AG09309 (cell line): ENCODE results near the gene KRT16.
"Not testable (repeated sequence)": the region's sequence is repeated elsewhere in the genome, so short reads cannot be mapped to it uniquely, and the experiment has no call there.

Source experiments
- DNase-seq: peaks from one replicate; pipeline ENCODE4 v3.0.0-alpha.2; 2010; ENCODE audit warnings: low read depth
- H3K4me3 ChIP-seq: 2 replicates; pipeline ENCODE4 v1.5.1; 2011; ENCODE audit warnings: mild to moderate bottlenecking, low read depth, low read length, moderate library complexity; ENCODE audit not compliant: control insufficient read depth
- TF ChIP-seq, protein P1 (sequence below): IDR thresholded peaks from 2 replicates; pipeline ENCODE4 v1.5.1; 2011; ENCODE audit warnings: mild to moderate bottlenecking, low read depth, low read length, inconsistent platforms; ENCODE audit not compliant: insufficient read depth, control insufficient read depth; ENCODE audit errors: missing control alignments

The KRT16 gene

DNA sequence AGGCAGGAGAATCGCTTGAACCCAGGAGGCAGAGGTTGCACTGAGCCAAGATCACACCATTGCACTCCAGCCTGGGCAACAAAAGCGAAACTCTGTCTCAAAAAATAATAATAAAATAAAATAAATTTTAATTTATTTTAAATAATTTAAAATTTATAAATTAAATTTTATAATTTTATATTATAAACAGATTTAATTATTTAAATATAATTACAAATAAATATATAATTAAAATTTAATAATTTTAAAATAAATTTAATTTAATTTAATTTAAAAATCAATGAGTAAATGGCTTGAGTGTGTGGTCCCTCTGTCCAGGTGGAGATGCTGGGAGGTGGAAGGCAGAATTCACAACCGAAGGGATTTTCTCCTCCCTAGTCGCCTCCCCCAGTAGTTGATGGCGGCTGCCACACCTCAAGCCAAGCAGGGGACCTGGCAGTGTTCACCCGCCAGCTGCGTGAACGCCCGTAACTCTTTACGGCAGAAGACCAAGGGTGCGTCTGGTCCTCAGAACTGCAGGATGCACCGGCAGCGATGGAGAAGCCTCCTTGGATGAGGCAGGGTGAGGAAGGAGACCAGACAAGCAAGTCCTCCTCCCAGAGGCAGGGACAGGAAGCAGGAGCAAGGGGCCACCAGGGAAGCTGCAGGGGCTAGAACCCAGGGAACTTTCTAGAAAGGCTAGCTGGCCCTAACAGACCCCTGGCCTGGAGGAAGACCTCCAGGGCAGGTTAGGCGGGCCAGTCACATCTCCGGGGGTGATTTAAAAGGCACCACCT lies 34.7 kb upstream of the KRT16 start:
- TF ChIP-seq, protein P1, sequence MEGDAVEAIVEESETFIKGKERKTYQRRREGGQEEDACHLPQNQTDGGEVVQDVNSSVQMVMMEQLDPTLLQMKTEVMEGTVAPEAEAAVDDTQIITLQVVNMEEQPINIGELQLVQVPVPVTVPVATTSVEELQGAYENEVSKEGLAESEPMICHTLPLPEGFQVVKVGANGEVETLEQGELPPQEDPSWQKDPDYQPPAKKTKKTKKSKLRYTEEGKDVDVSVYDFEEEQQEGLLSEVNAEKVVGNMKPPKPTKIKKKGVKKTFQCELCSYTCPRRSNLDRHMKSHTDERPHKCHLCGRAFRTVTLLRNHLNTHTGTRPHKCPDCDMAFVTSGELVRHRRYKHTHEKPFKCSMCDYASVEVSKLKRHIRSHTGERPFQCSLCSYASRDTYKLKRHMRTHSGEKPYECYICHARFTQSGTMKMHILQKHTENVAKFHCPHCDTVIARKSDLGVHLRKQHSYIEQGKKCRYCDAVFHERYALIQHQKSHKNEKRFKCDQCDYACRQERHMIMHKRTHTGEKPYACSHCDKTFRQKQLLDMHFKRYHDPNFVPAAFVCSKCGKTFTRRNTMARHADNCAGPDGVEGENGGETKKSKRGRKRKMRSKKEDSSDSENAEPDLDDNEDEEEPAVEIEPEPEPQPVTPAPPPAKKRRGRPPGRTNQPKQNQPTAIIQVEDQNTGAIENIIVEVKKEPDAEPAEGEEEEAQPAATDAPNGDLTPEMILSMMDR = no peak
- no peak overlapping the region for H3K4me3 ChIP-seq
- no peak for DNase-seq

DNA sequence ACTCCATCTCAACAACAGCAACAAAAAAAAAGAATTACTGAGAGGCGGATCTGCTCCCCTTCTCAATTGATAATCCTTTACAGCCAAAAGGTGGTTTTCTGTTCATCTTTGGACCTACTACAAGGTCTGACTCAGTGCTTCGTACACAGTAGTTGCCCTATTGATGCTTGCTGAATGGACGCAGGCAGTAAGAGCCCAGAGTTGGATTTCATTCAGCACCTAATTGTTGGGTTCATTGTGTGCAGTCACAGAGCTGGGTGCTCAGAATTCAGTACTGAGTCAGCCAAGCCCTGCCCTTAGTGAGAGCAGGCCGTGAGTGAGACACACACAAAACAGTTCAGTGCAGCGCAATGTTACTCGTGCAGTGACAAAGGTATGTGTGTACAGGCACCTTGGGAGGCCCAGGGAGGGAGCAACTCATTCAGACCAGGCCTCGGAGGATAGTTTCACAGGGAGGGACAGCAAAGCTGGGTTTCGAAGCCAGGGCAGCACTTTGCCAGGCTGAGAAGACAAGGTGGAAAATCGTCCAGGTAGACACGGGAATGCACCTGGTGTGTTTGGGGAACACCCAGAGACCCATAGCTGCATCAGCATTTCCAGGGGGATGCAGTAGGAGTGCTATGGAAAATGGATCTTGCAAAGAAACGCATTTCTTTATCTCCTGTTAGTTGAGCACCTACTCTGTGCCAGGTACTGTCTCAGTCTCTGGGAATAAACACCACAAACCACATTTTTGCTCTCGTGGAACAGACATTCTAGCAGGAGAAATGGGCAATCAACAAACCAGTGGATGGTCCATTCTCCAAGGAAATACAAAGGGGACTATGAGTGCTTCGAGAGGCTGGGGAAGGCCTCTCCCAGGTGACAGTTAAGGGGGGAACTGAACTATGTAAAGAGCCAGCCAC lies 29.9 kb upstream of the KRT16 start:
- TF ChIP-seq, protein P1 = no peak
- no peak overlapping the region for H3K4me3 ChIP-seq
- no peak for DNase-seq

GRCh38 chr17:41640596-41640995 lies 28.0 kb upstream of the KRT16 start:
- H3K4me3 ChIP-seq, DNase-seq: not testable (repeated sequence)

GRCh38 chr17:41639492-41640473 lies 27.2 kb upstream of the KRT16 start:
- H3K4me3 ChIP-seq = no peak overlapping the region
- DNase-seq = no peak
- TF ChIP-seq, protein P1 = no peak

DNA sequence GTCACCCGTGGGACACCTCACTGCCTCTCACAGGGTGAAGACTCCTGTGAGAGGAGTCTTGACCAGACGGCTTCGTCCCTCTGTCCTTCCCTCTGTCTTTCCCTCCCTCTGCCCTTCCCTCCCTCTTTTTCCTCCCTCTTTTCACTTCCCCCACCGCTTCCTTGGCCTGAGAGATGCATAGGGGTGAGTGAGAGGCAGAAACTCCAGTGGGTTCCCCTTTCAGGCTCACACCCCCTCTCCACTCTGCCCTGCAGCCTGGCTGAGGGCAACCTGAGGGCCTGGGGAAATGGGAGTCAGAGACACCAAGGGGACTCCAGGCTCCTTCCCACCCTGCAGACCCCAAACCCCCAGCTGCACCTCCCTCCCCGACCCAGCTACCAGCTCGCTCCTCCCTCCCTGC lies 26.4 kb upstream of the KRT16 start:
- no peak overlapping the region for H3K4me3 ChIP-seq
- DNase-seq = no peak
- TF ChIP-seq, protein P1 = no peak

- TF ChIP-seq, protein P1 = no peak
- no peak overlapping the region for H3K4me3 ChIP-seq
- no peak for DNase-seq
Measured at GRCh38 chr17:41638194-41638593, 25.6 kb upstream of the KRT16 start.
